Osteoblast (primary cell): ENCODE data around the gene MT4. TPM values are rescaled to one million over a fixed set of nuclear protein-coding genes. Genes with fewer than 3 reads are reported as not detected.

Source experiments
- DNase-seq: peaks from one replicate; pipeline ENCODE4 v3.0.0; 2011; ENCODE audit warnings: low spot score, mixed read lengths; ENCODE audit not compliant: insufficient read length; ENCODE audit errors: missing footprints
- H2AFZ ChIP-seq: 2 replicates; pipeline ENCODE4 v1.6.0; 2011; ENCODE audit warnings: mild to moderate bottlenecking, low read length
- H3K27ac ChIP-seq: 2 replicates; pipeline ENCODE4 v1.5.1; 2011; ENCODE audit warnings: mild to moderate bottlenecking, low read depth, low read length, moderate library complexity
- H3K27me3 ChIP-seq: 2 replicates; pipeline ENCODE4 v1.6.0; 2012; ENCODE audit warnings: mild to moderate bottlenecking, control low read depth, inconsistent platforms, low read length, moderate library complexity; ENCODE audit not compliant: insufficient read depth
- H3K36me3 ChIP-seq: 2 replicates; pipeline ENCODE4 v1.5.1; 2011; ENCODE audit warnings: mild to moderate bottlenecking, low read length, control low read depth, moderate library complexity; ENCODE audit not compliant: insufficient read depth
- H3K4me1 ChIP-seq: 2 replicates; pipeline ENCODE4 v1.5.1; 2011; ENCODE audit warnings: mild to moderate bottlenecking, low read length, control low read depth, moderate library complexity; ENCODE audit not compliant: insufficient read depth
- H3K4me2 ChIP-seq: 2 replicates; pipeline ENCODE4 v1.6.0; 2011; ENCODE audit warnings: mild to moderate bottlenecking, low read length; ENCODE audit not compliant: insufficient read depth
- H3K4me3 ChIP-seq: fragments of 200-600 bp; sonication (generic); 3 replicates; pipeline ENCODE4 v1.5.1; 2012; ENCODE audit warnings: mild to moderate bottlenecking, low read length, inconsistent platforms; ENCODE audit not compliant: insufficient read depth
- H3K79me2 ChIP-seq: 2 replicates; pipeline ENCODE4 v1.6.0; 2012; ENCODE audit warnings: mild to moderate bottlenecking, low read length, control low read depth, inconsistent platforms; ENCODE audit not compliant: insufficient read depth
- H3K9me3 ChIP-seq: 2 replicates; pipeline ENCODE4 v1.5.1; 2011; ENCODE audit warnings: low read depth, low read length, control low read depth
- H4K20me1 ChIP-seq: 2 replicates; pipeline ENCODE4 v1.6.0; 2012; ENCODE audit warnings: mild to moderate bottlenecking, low read length, control low read depth; ENCODE audit not compliant: insufficient read depth
- total RNA-seq: library from RNA; depleted of rRNA; stranded (reverse); fragments of >200 nt; gene quantifications from 2 replicates; pipeline ENCODE4 v1.2.3, GENCODE V29; 2012
- TF ChIP-seq, protein P1 (sequence below): IDR thresholded peaks from 2 replicates; pipeline ENCODE4 v1.5.1; 2011; ENCODE audit warnings: mild to moderate bottlenecking, low read depth, low read length, moderate library complexity; ENCODE audit errors: extremely low read depth

Gene MT4
- total RNA-seq, 1 donor = not detected

DNA sequence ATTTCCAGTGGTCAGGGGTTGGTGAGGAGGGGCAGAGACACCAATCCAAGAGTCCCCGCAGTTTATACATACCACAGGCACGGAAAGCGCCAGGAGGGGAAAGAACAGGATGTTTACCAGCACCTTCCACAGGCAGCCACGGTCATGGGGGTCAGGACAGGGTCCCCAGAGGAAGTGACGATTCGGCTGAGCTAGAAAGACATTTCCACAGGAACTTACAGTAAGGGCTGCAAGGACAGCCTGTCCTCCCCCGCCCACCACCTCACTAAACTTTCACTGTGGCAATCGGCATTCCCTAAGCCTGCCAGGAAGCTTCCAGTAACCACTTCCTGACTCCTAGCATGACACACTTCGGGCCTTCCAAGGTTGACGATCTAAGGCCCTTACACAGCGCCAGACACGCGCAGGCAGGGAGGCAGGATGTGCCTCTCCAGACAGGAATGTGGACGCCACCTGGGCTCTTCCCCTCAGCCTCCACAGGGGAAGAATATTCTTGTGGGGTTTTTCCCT, 42.3 kb downstream of the MT4 start:
- Histone ChIP-seq H3K27ac (peak overlapping the region; percentile 98), H2AFZ (peak overlapping the region; percentile 47), H3K9me3 (no peaks in the 10 kb centered on the region), H3K4me3 (peak overlapping the region; percentile 59), H4K20me1 (no peaks in the 10 kb centered on the region), H3K36me3 (no peaks in the 10 kb centered on the region), H3K79me2 (no peaks in the 10 kb centered on the region), H3K27me3 (no peaks in the 10 kb centered on the region), H3K4me1 (peaks cover 60% of the 10 kb centered on the region), H3K4me2 (peak overlapping the region; percentile 83)
- DNase-seq = peak; percentile 94
- TF ChIP-seq, protein P1, sequence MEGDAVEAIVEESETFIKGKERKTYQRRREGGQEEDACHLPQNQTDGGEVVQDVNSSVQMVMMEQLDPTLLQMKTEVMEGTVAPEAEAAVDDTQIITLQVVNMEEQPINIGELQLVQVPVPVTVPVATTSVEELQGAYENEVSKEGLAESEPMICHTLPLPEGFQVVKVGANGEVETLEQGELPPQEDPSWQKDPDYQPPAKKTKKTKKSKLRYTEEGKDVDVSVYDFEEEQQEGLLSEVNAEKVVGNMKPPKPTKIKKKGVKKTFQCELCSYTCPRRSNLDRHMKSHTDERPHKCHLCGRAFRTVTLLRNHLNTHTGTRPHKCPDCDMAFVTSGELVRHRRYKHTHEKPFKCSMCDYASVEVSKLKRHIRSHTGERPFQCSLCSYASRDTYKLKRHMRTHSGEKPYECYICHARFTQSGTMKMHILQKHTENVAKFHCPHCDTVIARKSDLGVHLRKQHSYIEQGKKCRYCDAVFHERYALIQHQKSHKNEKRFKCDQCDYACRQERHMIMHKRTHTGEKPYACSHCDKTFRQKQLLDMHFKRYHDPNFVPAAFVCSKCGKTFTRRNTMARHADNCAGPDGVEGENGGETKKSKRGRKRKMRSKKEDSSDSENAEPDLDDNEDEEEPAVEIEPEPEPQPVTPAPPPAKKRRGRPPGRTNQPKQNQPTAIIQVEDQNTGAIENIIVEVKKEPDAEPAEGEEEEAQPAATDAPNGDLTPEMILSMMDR = no peak

DNA sequence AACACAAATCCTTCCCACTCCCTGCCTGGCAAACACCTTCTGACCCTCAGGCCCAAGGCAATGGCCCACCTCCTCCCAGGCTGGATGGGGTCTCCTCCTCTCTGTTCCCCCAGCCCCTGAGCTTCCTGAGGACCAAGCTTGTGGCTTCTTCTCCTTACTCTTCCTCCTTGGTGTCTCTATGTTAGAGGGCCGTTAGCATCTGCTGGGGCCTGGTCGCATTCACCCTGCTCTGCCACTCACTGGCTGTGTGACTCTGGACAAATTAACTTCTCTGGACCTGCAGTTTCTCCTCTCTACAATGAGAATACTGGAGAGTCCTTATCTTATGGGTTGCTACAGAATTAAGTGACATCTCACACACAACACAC, 42.8 kb downstream of the MT4 start:
- no peak for DNase-seq
- no peak overlapping the region for H2AFZ ChIP-seq
- peaks cover 64% of the 10 kb centered on the region for H3K4me1 ChIP-seq

DNA sequence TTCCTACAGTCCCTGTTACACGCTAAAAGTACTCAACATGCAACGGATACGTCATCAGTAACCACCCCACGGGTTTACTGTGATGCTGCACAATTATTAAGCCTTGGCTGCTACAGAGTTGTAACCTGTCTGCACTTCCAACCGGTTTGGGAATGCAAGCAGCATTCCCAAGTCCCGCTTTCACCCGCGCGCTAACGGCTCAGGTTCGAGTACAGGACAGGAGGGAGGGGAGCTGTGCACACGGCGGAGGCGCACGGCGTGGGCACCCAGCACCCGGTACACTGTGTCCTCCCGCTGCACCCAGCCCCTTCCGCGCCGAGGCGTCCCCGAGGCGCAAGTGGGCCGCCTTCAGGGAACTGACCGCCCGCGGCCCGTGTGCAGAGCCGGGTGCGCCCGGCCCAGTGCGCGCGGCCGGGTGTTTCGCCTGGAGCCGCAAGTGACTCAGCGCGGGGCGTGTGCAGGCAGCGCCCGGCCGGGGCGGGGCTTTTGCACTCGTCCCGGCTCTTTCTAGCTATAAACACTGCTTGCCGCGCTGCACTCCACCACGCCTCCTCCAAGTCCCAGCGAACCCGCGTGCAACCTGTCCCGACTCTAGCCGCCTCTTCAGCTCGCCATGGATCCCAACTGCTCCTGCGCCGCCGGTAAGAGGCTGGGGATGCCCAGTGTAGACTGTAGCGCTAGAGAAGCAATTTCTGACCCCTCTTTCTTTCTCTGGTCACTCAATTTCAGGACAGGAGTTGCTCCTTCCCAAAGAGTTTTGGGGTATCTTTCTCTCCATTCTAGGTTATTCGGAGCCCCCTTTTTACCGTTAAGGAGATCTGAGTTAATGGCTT, 43.4 kb downstream of the MT4 start, which contains the start of gene MT2A:
Gene MT2A (plus strand): TSS at position 542 of the 833 bp plus-strand sequence. CDS start 72 bp downstream, at position 614.
- H3K79me2 ChIP-seq = no peaks in the 10 kb centered on the region
- TF ChIP-seq, protein P1 = no peak
- no peaks in the 10 kb centered on the region for H4K20me1 ChIP-seq
- peak within 1 kb of the TSS; percentile 47 for H2AFZ ChIP-seq
- H3K4me3 ChIP-seq = peak within 1 kb of the TSS; percentile 79
- peak within 1 kb of the TSS; percentile 98 for H3K27ac ChIP-seq
- peak; percentile 95 for DNase-seq
- peaks cover 66% of the 10 kb centered on the region for H3K4me1 ChIP-seq
- H3K9me3 ChIP-seq = no peaks in the 10 kb centered on the region
- H3K36me3 ChIP-seq = no peaks in the 10 kb centered on the region
- peak within 1 kb of the TSS; percentile 83 for H3K4me2 ChIP-seq
- no peaks in the 10 kb centered on the region for H3K27me3 ChIP-seq

More for the DNA sequence above, 42.8 kb downstream of the MT4 start:
- TF ChIP-seq, protein P1 = no peak
- H3K79me2 ChIP-seq = no peaks in the 10 kb centered on the region
- H4K20me1 ChIP-seq = no peaks in the 10 kb centered on the region
- H3K9me3 ChIP-seq = no peaks in the 10 kb centered on the region
- peak overlapping the region; percentile 98 for H3K27ac ChIP-seq
- peak overlapping the region; percentile 79 for H3K4me3 ChIP-seq
- no peaks in the 10 kb centered on the region for H3K27me3 ChIP-seq
- H3K36me3 ChIP-seq = no peaks in the 10 kb centered on the region
- peak overlapping the region; percentile 83 for H3K4me2 ChIP-seq

GRCh38 chr16:56608876-56609462, 44.1 kb downstream of the MT4 start:
- Histone ChIP-seq H4K20me1 (no peaks in the 10 kb centered on the region), H3K4me3 (peak overlapping the region; percentile 79), H3K4me2 (peak overlapping the region; percentile 83), H3K79me2 (no peaks in the 10 kb centered on the region), H2AFZ (peak overlapping the region; percentile 45), H3K36me3 (no peaks in the 10 kb centered on the region), H3K27ac (peak overlapping the region; percentile 98), H3K4me1 (peaks cover 70% of the 10 kb centered on the region), H3K27me3 (no peaks in the 10 kb centered on the region), H3K9me3 (no peaks in the 10 kb centered on the region)
- no peak for DNase-seq
- TF ChIP-seq, protein P1 = no peak
